ENCODE measurements around the gene HSPD1. TPM values are rescaled to one million over a fixed set of nuclear protein-coding genes. Genes with fewer than 3 reads are reported as not detected.

HSPD1 gene
- total and polyA plus RNA-seq, 10 of the 15 experiments (the other 5 are each of a cell fraction or from before 2014, with no cell fraction given): 345 to 1,169 (median 695) TPM

GRCh38 chr2:197515739-197516392, 16.2 kb upstream of the HSPD1 start, which contains the start of gene MOB4 (continued):
- TF ChIP-seq NRF1 (conservative IDR thresholded peaks at IDR 0.05; ENCODE audit: low read depth, low read length): peak; percentile 56; the same call in 1 of the 2 replicates
- TF ChIP-seq NFYA (IDR thresholded peaks at IDR 0.05; ENCODE audit: borderline replicate concordance, low read depth, low read length): no peak
- TF ChIP-seq SRF (IDR thresholded peaks at IDR 0.05; ENCODE audit: low read depth in 2 of 2, low read length in 2 of 2): 0 out of 4 replicates have a peak, but pooled peaks have one; percentile 27 to 53
- peak; percentile 73 for TF ChIP-seq ZBTB11 (CRISPR knock-in tag; IDR thresholded peaks at IDR 0.05)
- TF ChIP-seq MYC (IDR thresholded peaks at IDR 0.05; ENCODE audit: insufficient read depth, insufficient read length, insufficient replicate concordance, low read length, severe bottlenecking): peak; percentile 83
- TF ChIP-seq NFXL1 (IDR thresholded peaks at IDR 0.05; ENCODE audit: borderline replicate concordance): no peak
- TF ChIP-seq BRCA1 (IDR thresholded peaks at IDR 0.05; ENCODE audit: low read depth, low read length): no peak
- TF ChIP-seq ATF7 (IDR thresholded peaks at IDR 0.05; ENCODE audit: low read depth): 0 out of 2 replicates have a peak, but pooled peaks have one; percentile 40
- TF ChIP-seq RCOR1 (conservative IDR thresholded peaks at IDR 0.05; ENCODE audit: low read depth, low read length): 0 out of 2 replicates have a peak, but pooled peaks have one; percentile 71
- no peak for TF ChIP-seq PAX8 (IDR thresholded peaks at IDR 0.05)
- TF ChIP-seq, protein P1, sequence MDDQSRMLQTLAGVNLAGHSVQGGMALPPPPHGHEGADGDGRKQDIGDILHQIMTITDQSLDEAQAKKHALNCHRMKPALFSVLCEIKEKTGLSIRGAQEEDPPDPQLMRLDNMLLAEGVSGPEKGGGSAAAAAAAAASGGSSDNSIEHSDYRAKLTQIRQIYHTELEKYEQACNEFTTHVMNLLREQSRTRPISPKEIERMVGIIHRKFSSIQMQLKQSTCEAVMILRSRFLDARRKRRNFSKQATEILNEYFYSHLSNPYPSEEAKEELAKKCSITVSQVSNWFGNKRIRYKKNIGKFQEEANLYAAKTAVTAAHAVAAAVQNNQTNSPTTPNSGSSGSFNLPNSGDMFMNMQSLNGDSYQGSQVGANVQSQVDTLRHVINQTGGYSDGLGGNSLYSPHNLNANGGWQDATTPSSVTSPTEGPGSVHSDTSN (IDR thresholded peaks at IDR 0.05; ENCODE audit: insufficient replicate concordance, low read depth, low read length): peak; percentile 39
- TF ChIP-seq, protein P2, sequence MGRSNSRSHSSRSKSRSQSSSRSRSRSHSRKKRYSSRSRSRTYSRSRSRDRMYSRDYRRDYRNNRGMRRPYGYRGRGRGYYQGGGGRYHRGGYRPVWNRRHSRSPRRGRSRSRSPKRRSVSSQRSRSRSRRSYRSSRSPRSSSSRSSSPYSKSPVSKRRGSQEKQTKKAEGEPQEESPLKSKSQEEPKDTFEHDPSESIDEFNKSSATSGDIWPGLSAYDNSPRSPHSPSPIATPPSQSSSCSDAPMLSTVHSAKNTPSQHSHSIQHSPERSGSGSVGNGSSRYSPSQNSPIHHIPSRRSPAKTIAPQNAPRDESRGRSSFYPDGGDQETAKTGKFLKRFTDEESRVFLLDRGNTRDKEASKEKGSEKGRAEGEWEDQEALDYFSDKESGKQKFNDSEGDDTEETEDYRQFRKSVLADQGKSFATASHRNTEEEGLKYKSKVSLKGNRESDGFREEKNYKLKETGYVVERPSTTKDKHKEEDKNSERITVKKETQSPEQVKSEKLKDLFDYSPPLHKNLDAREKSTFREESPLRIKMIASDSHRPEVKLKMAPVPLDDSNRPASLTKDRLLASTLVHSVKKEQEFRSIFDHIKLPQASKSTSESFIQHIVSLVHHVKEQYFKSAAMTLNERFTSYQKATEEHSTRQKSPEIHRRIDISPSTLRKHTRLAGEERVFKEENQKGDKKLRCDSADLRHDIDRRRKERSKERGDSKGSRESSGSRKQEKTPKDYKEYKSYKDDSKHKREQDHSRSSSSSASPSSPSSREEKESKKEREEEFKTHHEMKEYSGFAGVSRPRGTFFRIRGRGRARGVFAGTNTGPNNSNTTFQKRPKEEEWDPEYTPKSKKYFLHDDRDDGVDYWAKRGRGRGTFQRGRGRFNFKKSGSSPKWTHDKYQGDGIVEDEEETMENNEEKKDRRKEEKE (IDR thresholded peaks at IDR 0.05): no peak
- TF ChIP-seq, protein P3, sequence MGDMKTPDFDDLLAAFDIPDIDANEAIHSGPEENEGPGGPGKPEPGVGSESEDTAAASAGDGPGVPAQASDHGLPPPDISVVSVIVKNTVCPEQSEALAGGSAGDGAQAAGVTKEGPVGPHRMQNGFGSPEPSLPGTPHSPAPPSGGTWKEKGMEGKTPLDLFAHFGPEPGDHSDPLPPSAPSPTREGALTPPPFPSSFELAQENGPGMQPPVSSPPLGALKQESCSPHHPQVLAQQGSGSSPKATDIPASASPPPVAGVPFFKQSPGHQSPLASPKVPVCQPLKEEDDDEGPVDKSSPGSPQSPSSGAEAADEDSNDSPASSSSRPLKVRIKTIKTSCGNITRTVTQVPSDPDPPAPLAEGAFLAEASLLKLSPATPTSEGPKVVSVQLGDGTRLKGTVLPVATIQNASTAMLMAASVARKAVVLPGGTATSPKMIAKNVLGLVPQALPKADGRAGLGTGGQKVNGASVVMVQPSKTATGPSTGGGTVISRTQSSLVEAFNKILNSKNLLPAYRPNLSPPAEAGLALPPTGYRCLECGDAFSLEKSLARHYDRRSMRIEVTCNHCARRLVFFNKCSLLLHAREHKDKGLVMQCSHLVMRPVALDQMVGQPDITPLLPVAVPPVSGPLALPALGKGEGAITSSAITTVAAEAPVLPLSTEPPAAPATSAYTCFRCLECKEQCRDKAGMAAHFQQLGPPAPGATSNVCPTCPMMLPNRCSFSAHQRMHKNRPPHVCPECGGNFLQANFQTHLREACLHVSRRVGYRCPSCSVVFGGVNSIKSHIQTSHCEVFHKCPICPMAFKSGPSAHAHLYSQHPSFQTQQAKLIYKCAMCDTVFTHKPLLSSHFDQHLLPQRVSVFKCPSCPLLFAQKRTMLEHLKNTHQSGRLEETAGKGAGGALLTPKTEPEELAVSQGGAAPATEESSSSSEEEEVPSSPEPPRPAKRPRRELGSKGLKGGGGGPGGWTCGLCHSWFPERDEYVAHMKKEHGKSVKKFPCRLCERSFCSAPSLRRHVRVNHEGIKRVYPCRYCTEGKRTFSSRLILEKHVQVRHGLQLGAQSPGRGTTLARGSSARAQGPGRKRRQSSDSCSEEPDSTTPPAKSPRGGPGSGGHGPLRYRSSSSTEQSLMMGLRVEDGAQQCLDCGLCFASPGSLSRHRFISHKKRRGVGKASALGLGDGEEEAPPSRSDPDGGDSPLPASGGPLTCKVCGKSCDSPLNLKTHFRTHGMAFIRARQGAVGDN (IDR thresholded peaks at IDR 0.05): peak; percentile 96
- peak; percentile 49; the same call in 1 of the 2 replicates for TF ChIP-seq RELB (IDR thresholded peaks at IDR 0.05; ENCODE audit: low read depth)
